NCI-H226 (cell line): Measurements from ENCODE around the gene SDK2.
A peak's percentile ranks its signal among the peaks of the same experiment; 100 is the strongest.

Experiments used
- DNase-seq: peaks from one replicate; pipeline ENCODE4 v3.0.0-alpha.2; 2015

The SDK2 gene, protein sequence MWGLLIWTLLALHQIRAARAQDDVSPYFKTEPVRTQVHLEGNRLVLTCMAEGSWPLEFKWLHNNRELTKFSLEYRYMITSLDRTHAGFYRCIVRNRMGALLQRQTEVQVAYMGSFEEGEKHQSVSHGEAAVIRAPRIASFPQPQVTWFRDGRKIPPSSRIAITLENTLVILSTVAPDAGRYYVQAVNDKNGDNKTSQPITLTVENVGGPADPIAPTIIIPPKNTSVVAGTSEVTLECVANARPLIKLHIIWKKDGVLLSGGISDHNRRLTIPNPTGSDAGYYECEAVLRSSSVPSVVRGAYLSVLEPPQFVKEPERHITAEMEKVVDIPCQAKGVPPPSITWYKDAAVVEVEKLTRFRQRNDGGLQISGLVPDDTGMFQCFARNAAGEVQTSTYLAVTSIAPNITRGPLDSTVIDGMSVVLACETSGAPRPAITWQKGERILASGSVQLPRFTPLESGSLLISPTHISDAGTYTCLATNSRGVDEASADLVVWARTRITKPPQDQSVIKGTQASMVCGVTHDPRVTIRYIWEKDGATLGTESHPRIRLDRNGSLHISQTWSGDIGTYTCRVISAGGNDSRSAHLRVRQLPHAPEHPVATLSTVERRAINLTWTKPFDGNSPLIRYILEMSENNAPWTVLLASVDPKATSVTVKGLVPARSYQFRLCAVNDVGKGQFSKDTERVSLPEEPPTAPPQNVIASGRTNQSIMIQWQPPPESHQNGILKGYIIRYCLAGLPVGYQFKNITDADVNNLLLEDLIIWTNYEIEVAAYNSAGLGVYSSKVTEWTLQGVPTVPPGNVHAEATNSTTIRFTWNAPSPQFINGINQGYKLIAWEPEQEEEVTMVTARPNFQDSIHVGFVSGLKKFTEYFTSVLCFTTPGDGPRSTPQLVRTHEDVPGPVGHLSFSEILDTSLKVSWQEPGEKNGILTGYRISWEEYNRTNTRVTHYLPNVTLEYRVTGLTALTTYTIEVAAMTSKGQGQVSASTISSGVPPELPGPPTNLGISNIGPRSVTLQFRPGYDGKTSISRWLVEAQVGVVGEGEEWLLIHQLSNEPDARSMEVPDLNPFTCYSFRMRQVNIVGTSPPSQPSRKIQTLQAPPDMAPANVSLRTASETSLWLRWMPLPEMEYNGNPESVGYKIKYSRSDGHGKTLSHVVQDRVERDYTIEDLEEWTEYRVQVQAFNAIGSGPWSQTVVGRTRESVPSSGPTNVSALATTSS (N-terminal part only)

DNA sequence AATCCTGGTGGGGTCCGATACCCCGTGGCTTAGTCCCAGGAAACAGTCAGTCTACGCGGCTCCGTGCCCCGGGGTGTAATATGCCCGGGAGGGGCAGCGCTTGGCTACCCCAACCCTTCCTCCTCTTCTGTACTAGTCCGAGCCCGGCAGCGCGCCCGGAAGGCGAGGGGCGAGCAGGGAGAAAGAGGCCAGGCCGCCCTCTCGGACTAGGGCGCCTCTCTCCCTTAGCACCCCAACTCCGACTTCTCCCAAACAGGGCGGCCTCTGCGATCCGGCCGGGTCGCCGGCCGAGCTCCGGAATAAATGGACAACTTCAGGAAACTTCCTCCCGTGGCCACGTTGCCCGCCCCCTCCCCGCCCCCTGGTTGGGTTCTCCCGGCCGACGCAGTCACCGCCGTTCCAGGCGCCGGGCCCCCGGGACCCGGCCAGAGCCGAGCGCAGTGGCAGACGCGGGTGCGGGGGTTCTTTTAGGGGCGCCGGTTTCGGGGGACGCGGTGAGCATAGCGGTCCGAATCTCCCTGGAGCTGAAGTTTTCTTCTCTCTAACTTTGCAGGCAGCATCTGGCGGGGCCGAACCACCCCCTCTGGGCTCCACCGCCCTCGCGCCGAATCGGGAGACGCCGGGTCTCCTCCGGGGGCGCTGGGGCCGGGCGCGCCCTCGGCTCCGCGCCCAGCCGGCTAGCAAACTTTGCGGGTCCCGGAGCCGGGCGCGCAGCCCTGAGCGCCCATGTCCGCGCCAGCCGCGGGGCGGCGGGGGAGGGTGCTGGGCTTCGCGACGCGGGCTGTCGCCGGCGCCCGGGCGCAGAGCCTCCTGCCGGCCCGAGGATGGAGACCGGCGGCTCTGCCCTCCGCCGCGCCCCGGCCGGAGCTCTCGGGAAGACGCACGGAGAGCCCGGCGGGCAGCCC, at the start of gene SDK2:
SDK2 (minus strand) TSS at position 301 of the 905 bp plus-strand sequence. CDS start 357 bp downstream, outside the sequence.
- DNase-seq = no peak

DNA sequence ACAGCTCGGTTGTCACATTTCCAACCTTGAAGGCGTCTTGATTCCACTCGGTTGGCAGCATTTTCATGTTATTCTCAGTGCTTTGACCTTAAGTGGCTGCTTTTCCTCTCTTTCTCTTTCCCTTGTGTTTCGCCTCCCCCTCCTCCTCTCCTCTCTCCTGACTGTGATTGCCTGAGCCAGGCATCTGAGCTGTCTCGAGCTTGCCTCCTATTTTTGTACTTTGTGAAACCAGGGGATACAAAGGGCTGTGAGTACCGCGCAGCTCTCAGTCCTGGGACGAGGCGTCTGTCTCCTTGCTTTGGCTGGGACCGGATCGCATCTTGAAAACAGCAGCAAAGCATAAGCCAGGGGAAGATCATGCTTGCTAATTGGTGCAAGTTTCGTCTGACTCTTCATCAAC, 48.8 kb upstream of the SDK2 start:
- DNase-seq = no peak

DNA sequence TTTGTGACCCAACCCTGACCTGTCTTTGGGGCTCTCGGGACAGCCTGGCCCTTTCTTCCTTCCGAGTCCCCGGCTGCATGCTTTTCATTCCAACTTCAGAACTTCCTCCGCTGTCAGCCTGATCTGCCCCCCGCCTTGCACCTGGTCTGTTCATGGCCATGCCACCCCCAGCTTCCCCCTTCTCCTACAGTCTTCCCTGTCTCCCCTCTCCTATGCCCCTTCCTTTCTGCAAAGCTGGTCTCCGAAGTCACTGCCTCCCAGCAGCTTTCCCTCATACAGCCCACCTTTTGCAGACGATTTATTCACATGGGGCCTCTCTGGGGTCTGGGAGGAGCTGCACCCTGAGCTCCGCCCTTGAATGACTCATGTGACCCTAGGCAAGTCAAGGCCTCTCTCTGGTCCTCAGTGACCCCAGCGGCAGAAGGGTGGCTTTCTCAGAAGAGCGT, 47.1 kb upstream of the SDK2 start:
- no peak for DNase-seq

DNA sequence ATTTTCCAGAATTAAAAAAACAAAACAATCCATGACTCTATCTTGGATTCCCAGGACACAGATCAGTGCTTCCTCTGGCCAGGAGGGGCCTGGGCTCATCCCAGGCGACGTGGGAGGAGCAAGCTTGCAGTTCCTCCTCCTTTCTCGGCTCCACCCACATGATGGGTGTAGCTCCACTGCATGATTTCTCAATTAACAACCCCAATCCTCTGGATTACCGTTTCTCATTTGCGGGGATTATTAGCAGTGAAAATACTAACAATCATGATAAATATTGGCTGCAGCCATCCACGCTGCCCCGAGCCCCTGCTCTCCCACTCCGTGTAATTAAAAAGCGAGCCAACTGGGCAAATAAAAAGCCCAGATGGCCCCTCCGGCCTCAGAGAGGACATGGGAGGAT, 46.4 kb upstream of the SDK2 start:
- no peak for DNase-seq

DNA sequence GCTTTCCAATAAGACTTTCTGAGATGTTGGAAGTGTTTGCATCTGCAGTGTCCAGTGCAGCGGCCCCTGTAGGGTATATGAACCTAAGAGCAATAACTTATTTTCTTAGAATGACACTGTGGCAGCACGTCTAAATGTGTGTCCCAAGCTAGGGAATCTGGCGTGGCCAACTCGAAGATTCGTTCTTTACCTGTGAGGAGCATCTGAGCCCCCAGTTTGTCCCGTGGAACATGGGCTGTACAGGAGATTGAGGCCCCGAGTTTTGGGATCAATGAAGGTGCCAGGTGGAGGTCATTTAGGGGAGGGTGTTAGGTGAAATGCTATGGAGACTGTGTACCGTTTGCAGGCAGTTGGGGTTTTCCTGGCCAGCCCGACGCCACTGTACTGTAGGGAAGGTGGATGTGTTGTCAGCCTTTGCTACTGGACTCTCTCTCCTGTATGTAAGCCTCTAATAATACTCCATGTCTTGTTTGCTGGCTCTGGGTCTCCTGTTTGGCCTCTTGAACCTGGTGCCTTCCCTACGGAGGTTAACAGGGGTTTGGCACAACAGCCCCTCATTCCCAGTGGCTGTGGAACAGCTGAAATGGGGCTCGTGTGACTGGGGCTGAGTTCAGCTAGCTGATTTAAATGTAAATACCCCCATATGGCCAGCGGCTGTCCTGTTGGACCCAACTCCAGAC, 45.5 kb upstream of the SDK2 start:
- DNase-seq = no peak

DNA sequence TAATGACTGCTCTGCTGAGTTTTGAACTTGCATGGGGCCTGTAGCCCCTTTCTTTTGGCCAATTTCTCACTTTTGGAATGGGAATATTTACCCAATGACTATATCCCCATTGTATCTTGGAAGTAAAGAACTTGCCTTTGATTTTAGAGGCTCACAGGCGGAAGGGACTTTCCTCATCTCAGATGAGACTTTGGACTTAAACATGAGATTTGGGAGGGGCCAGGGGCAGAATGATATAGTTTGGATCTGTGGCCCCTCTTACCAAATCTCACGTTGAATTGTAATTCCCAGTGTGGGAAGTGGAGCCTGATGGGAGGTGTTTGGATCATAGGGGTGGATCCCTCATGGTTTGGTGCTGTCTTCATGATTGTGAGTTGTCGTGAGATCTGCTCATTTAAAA, 42.7 kb upstream of the SDK2 start:
- no peak for DNase-seq

DNA sequence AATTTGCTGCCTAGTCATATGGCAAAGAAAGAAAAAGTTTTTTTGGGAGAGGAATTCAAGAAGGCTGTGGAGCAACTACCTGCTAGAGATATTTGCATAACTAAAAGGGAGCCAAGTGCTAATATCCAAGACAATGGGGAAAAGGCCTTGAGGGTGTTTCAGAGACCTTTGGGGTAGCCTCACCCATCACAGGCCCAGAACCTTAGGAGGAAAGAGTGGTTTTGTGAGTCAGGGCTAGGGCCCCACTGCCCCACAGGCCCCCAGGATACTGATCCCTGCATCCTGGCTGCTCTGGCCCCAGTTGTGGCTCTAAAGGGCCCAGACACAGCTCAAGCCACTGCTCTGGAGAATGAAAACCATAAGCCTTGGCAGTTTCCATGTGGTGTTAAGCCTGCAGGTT, 41.9 kb upstream of the SDK2 start:
- DNase-seq = no peak

DNA sequence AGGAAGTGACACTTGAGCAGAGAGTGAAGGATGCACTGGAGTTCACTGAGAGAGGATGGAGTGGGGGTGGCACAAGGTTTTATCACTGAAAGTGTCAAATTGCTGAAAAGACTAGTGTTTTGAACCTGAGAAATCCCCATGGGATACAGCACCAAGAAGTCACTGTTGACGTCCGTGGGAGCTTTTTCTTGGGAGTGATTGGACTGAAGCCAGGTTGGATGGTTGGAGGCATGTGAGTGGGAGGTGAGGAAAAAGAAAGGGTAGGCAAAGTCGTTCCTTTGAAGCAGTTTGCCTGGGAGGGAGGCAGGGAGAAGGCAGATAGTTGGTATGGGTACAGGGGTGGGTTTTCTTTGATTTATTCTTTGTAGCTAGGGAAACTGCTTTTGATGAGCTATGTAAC, 39.9 kb upstream of the SDK2 start:
- no peak for DNase-seq

DNA sequence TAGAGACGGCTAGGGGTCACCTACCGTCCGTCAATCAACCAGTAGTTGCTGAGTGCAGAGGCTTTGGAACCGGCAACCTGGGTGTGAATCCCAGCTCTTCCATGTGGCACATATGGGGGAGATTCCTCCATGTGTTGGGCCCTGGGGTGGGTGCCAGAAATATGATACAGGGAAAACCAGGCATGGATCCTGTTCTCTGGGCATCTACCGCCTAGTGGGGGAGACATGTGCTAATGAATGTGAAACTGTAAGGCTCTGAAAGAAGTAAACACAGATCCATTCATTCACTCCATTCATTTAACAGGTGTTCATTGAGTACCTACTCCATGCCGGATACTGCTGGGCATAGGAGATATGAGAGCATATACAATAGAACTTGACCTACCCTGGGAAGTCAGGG, 39.5 kb upstream of the SDK2 start:
- DNase-seq = no peak

DNA sequence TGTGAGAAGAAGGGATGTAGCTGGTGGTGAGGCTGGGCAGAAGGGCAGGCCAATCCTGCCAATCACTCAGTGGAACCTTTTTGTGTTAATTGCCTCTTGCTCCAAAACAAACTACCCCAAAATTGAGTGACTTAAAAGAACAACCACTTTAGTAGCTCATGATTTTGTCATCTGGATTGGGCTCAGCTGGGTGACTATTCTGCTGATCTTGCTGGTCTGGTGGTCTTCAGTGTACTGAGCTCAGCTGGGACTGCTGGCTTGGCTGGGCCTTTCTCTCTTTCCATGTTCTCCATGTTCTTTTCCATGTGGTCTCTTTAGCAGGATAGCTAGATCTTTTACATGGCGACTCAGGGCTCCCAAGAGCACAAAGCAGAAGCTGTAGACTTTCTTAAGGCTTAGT, 37.7 kb upstream of the SDK2 start:
- no peak for DNase-seq

DNA sequence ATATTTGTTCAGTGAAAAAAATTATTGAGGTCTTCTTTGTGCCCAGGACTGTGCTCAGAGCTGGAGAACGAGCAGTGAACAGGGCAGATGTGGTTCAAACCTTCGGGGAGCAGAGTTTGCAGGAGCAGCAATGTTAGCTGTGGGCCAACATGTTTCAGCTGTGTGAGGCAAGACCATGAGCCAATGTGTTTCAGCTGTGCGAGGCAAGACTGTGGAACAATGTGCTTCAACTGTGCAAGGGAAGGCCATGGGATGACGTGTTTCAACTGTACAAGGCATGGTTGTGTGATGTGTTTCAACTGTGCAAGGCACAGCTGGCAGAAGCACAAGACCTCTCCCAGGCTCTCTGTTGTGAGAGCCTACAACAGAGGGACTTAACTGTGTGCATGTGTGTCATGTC, 35.2 kb upstream of the SDK2 start:
- DNase-seq = no peak

DNA sequence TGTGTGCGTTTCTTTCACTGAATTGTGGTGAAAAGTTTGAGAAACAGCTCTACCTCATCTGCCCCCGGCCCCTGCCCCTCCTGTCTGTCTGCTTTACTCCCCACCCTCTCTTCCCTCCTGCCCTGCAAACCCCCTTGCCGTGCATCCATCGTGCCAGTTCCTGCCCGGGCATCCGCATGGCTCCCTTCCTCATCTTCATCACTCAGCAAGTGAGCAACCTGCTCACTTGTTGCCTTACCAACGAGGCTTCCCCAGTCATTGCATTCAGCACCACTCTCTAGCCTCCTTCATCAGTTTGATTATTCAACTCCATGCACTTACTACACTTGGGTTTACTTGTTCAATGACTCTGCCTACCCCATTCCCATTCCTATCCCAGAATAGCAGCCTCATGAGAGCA, 34.8 kb upstream of the SDK2 start:
- DNase-seq = no peak

DNA sequence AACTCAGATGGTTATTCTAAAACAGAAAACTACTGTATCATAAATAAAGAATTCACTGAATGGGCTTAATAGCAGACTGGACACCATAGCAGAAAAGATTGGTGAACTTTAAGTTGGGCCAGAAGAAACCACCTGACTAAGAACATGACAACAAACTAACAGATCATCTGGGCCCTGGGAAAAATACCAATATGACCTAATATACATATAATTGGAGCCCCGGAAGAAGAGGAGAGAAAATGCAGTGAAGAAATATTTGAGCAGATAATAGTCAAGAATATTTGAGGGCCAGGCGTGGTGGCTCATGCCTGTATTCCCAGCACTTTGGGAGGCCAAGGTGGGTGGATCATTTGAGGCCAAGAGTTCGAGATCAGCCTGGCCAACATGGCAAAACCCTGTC, 25.5 kb upstream of the SDK2 start:
- DNase-seq = no peak

DNA sequence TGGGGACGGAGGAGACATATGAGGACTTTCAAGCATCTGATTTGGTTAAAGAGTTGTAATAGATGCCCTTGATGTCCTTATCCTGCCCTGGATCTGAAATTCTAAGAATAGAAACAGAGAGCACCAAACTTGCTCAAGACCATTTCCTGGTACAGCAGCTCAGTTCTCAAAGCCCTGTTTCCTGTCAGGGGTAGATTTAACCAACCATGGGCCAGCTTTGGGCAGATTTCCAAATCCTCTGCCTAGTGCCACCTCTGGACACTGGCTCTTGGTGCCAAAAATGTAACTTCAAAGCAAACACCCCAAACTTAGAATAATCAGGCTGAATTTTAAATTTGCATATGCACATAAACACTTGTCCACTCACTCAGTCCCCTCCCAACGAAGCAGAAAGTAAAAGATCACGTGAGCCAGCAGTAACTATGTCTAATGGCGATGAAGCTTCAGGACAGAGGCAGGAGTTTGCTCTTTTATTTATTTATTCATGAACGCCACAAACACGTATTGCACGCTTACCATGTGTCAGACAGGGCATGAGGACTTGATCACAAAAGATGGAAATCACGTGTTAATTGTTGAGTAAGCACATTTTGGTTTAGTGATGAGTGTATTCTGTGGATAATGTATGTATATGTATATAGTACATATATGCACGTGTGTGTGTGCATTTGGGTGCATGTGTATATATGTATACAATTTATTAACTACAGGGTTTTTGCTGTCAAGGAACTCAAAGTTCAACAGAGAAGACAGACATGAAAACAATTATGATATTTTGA, 23.1 kb upstream of the SDK2 start:
- no peak for DNase-seq

DNA sequence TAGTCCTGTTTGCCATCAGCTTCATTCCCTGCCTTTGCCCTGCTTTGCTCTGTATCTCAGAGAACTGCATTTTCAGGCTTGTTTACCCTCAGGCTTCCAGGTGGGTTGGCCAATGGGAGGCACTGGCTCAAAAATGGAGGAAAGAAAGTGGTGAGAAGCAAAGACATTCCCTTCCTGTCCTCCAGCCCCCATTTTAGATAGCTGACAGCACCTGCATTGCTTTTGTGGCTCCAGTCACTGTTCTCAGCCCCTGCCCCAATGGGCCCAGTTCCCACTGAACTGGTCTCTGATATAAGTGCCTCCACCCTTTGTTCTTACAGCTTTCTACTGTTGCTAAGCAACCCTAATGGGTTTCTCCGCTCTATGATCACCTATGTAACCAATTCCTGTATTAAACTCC, 19.4 kb upstream of the SDK2 start:
- DNase-seq = no peak

DNA sequence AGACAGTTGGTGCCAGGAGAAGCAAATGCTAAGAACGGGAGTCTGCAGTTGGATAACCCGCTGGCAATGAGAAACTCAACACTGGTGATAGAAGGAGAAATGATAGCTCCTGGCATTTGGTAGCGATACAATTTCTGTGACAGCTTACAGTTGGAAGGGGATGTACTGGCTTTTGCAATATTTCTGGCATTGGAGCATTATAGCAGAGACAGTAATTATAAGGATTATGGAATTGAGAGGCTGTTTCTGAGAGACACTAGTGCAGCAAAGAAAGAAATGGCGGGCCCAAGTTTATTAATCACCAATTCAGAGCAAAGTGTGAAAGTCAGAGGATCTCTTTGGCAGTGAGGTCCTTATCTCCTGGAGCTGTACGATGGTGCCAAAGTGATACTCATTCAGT, 16.1 kb upstream of the SDK2 start:
- no peak for DNase-seq

DNA sequence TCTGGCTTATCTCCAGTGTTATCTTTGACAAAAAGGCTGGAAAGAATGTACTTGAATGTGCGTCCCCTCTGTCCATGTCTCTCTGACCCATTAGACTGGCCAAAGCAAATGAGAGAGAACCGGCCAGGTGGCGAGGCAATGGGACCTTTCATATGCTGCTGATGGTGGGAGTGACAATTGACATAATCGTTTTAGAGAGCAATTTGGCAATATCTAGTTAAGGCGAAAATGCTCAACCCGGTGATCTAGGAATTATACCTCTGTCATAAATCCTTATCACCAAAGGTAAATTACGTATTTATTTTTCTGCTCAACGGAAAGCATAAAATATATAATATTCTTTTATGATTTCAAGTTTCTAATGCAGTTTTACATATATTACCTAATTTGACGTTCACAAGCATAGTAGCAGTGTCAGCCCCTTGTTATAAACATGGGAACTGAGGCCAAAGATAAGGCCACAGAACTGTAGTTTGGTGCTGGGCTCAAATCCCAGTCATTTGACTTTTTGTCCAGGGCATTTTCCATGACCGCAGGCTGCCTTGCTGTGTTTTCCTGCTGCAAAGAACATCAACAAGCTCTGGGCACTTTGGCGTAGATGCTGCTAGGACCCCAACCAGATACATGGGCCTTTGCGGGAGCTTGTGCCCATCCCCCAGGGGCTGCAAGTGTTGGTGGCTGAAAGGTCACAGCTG, 14.7 kb upstream of the SDK2 start:
- no peak for DNase-seq

DNA sequence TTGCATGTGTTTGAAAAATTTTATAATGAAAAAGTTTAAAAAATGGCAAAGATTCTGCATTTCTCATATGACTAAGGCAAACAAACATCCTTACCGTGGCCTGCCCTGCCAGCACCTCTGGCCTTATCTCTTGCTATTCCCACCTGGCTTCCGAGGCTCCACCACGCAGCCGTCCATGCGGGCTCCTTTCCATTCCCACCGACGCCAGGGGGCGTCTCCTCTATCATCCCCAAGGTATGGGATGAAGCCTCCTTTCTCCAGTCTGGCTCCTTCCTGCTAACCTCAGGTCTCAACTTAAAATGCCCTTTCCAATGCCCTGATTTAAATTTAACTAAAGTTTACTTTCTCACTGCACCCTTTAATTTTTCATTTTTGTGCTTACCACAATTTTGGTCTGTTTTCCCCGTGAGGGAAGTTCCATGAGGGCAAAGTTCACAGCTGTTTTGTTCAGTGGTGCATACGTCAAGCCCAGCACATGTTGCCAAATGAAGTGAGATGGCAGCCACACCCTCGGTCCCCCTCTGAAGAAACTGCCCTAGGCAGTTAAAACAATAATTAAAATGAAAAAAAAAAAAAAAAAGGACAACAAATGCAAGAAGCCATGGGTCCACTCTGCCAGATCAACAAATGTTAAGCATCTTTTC, 13.3 kb upstream of the SDK2 start:
- DNase-seq = peak; percentile 16

DNA sequence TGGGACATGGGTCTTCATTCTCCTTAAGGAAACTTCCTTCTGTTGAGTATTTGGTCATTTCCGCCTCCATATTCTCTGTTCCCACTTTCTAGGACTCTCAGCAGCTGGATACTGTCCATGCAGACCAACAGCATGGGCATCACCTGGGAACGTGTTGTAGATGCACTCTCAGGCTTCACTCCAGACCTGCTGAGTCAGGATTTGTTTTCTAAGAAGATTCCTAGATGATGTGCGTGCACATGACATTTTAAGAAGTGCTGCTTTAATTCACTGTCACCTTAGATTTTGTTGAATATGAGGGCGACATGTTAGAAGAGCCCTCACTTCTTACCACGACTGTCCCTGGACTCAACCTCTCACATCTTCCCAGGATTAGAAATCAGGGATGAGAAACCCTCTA, 10.0 kb upstream of the SDK2 start:
- DNase-seq = no peak

DNA sequence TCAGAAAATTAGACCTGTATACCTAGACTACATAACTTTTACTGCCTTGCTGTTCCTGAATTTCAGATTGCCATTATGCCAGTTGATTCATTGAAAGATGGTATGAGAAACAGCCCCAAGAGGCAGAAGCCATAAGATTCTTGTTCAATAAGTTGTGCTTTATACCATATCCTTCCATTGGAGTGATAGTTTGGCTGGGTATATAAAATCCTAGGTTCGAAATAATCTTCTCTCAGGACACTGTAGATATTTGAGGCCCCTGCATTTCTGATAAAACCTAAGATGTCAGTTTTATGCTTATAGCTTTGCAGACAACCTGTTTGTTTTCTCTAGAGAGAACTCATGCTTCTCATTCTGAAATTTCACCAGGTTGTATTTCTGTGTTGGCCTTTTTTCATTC, 9.6 kb upstream of the SDK2 start:
- no peak for DNase-seq
